T-cell (primary cell): Measurements from ENCODE around the gene ETNK2. TPM values are rescaled to one million over a fixed set of nuclear protein-coding genes. Genes with fewer than 3 reads are reported as not detected.
A peak's percentile ranks its signal among the peaks of the same experiment; 100 is the strongest.

Experiments
- ATAC-seq, 4 experiments: fragments of 200-7000 bp in 3 of 4; fragments of 150-1000 bp in 1 of 4; cut with Tn5 transposase; replicated peaks in 1 of 4; 1 replicate in 3 of 4; 2 replicates in 1 of 4; pipeline ENCODE4 v1.10.0; 2021; ENCODE audit warnings: moderate library complexity in 3 of 4, mild to moderate bottlenecking in 2 of 4, moderate number of reproducible peaks in 1 of 4
- CTCF ChIA-PET, 2 donors: fragments of 300-600 bp; sonication (Branson Sonifier 250); formaldehyde crosslinking; loops; one replicate each; lab custom pipeline; 2022; ENCODE audit warnings: antibody characterized with exemption in 2 of 2; lab: Charles Lee
- POLR2A ChIA-PET, 2 donors: fragments of 300-600 bp; sonication (Branson Sonifier 250); formaldehyde crosslinking; loops; one replicate each; lab custom pipeline; 2022; ENCODE audit warnings: antibody characterized with exemption in 2 of 2; lab: Charles Lee
- DNase-seq, 35 experiments: peaks; one replicate each; pipeline versions ENCODE4 v3.0.0 to v3.0.0-alpha.2; 2013 to 2023
- H3K27ac ChIP-seq: one replicate; pipeline ENCODE4 v1.5.1; 2013; ENCODE audit warnings: low read length
- H3K27me3 ChIP-seq, 2 experiments: replicated peaks in 1 of 2; 1 replicate in 1 of 2; 2 replicates in 1 of 2; pipeline versions ENCODE4 v1.6.1 to v1.7.0; 2013; ENCODE audit warnings: low read length in 1 of 2, mixed read lengths in 1 of 2; ENCODE audit not compliant: control insufficient read depth in 2 of 2, insufficient read depth in 2 of 2; ENCODE audit errors: extremely low read depth in 1 of 2
- H3K36me3 ChIP-seq, 2 donors: 1 replicate in 1 of 2; 2 replicates in 1 of 2; pipeline versions ENCODE4 v1.6.1 to v1.7.0; 2013; ENCODE audit warnings: low read length in 1 of 2; ENCODE audit not compliant: control insufficient read depth in 2 of 2, insufficient read depth in 1 of 2; ENCODE audit errors: extremely low read depth in 1 of 2
- H3K4me1 ChIP-seq, 2 experiments: 1 replicate in 1 of 2; 2 replicates in 1 of 2; pipeline versions ENCODE4 v1.6.1 to v1.7.0; 2013; ENCODE audit warnings: low read length in 2 of 2, mixed read lengths in 1 of 2; ENCODE audit not compliant: insufficient read depth in 2 of 2, control insufficient read depth in 1 of 2; ENCODE audit errors: extremely low read depth in 1 of 2
- H3K4me3 ChIP-seq, 2 donors: 1 replicate in 1 of 2; 2 replicates in 1 of 2; pipeline versions ENCODE4 v1.5.1 to v1.7.0; 2013; ENCODE audit warnings: mild to moderate bottlenecking in 2 of 2, low read length in 1 of 2, moderate library complexity in 1 of 2; ENCODE audit not compliant: control insufficient read depth in 1 of 2; ENCODE audit errors: extremely low read depth in 1 of 2
- H3K9me3 ChIP-seq: 2 replicates; pipeline ENCODE4 v1.7.0; 2013
- H3K27ac Mint-ChIP-seq, 2 donors: one replicate each; pipeline ENCODE4 v1.8.0; 2020 to 2021; ENCODE audit warnings: mild to moderate bottlenecking in 2 of 2, mixed read lengths in 2 of 2
- H3K27me3 Mint-ChIP-seq, 2 donors: one replicate each; pipeline ENCODE4 v1.8.0; 2021 to 2022; ENCODE audit warnings: mixed read lengths in 2 of 2
- H3K36me3 Mint-ChIP-seq: one replicate; pipeline ENCODE4 v1.8.0; 2021; ENCODE audit warnings: mixed read lengths
- H3K4me1 Mint-ChIP-seq, 3 donors: one replicate each; pipeline ENCODE4 v1.8.0; 2020 to 2022; ENCODE audit warnings: mixed read lengths in 3 of 3, mild to moderate bottlenecking in 1 of 3
- H3K4me3 Mint-ChIP-seq, 3 donors: one replicate each; pipeline ENCODE4 v1.8.0; 2020 to 2022; ENCODE audit warnings: mild to moderate bottlenecking in 3 of 3, mixed read lengths in 3 of 3, moderate library complexity in 3 of 3
- H3K9me3 Mint-ChIP-seq, 3 donors: one replicate each; pipeline ENCODE4 v1.8.0; 2020 to 2022; ENCODE audit warnings: mixed read lengths in 3 of 3
- WGBS: methylation state at CpG from one replicate; pipeline ENCODE4 v1.1.5; 2013; ENCODE audit warnings: missing lambda C conversion rate; ENCODE audit not compliant: insufficient coverage; 5-methylcytosine and 5-hydroxymethylcytosine counted together
- total RNA-seq, 35 experiments: library from RNA in 6 of 35; stranded (reverse) in 6 of 35; fragments of 120-200 nt in 1 of 35; gene quantifications; one replicate each; pipeline versions ENCODE4 v1.2.1 to v1.2.4 and lab custom pipeline; 2013 to 2026

Gene ETNK2
- total RNA-seq, 5 donors from 2014 or later (not counting 1 experiment from before 2014, with no cell fraction given) = 3.4 to 11.1 (median 4.2) TPM

GRCh38 chr1:204157962-204158361, 6.1 kb upstream of the ETNK2 start:
- WGBS = 37% methylated on average over 5 of the region's 6 CpGs
- Mint-ChIP-seq H3K4me3 (no peak overlapping the region), H3K27ac (no peak overlapping the region), H3K36me3 (no peaks in the 10 kb centered on the region), H3K9me3 (no peaks in the 10 kb centered on the region), H3K27me3 (peaks cover 3 to 19% of the 10 kb centered on the region in 2 donors), H3K4me1 (no peaks in the 10 kb centered on the region)
- H3K4me1 ChIP-seq = no peaks in the 10 kb centered on the region
- no peak for ATAC-seq
- ChIA-PET POLR2A (no interaction called here), CTCF (interaction anchor here in 1 of 2 donors (0.6 kb wide), 1 partner anchor 531 kb away, joined by 4 read pairs; the partner anchor contains the start of gene ATP2B4)
- no peaks in the 10 kb centered on the region for H3K36me3 ChIP-seq
- DNase-seq = no peak
- H3K27ac ChIP-seq = no peak overlapping the region
- peaks cover 0 to 46% of the 10 kb centered on the region in 2 experiments for H3K27me3 ChIP-seq
- no peak overlapping the region for H3K4me3 ChIP-seq
- no peaks in the 10 kb centered on the region for H3K9me3 ChIP-seq

GRCh38 chr1:204155881-204156280, 4.0 kb upstream of the ETNK2 start:
- ChIA-PET POLR2A (no interaction called here), CTCF (interaction anchor here in 1 of 2 donors (0.9 kb wide), 1 partner anchor 9 kb away, joined by 5 read pairs; no protein-coding TSS in a partner anchor)
- Histone ChIP-seq H3K9me3 (no peaks in the 10 kb centered on the region), H3K27me3 (peaks cover 0 to 46% of the 10 kb centered on the region in 2 experiments), H3K4me3 (no peak overlapping the region), H3K27ac (no peak overlapping the region), H3K4me1 (peaks cover 0 to 14% of the 10 kb centered on the region in 2 experiments), H3K36me3 (no peaks in the 10 kb centered on the region)
- Mint-ChIP-seq H3K4me1 (peaks cover 0 to 5% (median 5%) of the 10 kb centered on the region in 3 donors), H3K27ac (no peak overlapping the region), H3K9me3 (no peaks in the 10 kb centered on the region), H3K4me3 (no peak overlapping the region), H3K27me3 (peaks cover 0 to 14% of the 10 kb centered on the region in 2 donors), H3K36me3 (no peaks in the 10 kb centered on the region)
- DNase-seq (no peak), ATAC-seq (no peak)
- 73% methylated on average over 6 of the region's 10 CpGs for WGBS

GRCh38 chr1:204154568-204155255, 2.9 kb upstream of the ETNK2 start:
- H3K27me3 ChIP-seq = peaks cover 0 to 45% of the 10 kb centered on the region in 2 experiments
- H3K4me1 ChIP-seq = peaks cover 0 to 16% of the 10 kb centered on the region in 2 experiments
- Mint-ChIP-seq H3K36me3 (no peaks in the 10 kb centered on the region), H3K4me1 (peaks cover 0 to 14% (median 8%) of the 10 kb centered on the region in 3 donors), H3K27ac (peak overlapping the region in 1 of 2 donors; percentile 49), H3K9me3 (no peaks in the 10 kb centered on the region), H3K4me3 (no peak overlapping the region), H3K27me3 (peaks cover 0 to 13% of the 10 kb centered on the region in 2 donors)
- DNase-seq (no peak), ATAC-seq (no peak)
- H3K36me3 ChIP-seq = no peaks in the 10 kb centered on the region
- no peaks in the 10 kb centered on the region for H3K9me3 ChIP-seq
- no peak overlapping the region for H3K27ac ChIP-seq
- CTCF ChIA-PET = interaction anchor here in 1 of 2 donors (0.6 kb wide), 1 partner anchor 290 kb away, joined by 3 read pairs; no protein-coding TSS in a partner anchor
- POLR2A ChIA-PET = no interaction called here
- H3K4me3 ChIP-seq = no peak overlapping the region
- WGBS = 93% methylated on average over 10 of the region's 15 CpGs

GRCh38 chr1:204153667-204154066, 1.8 kb upstream of the ETNK2 start:
- 80% methylated on average over 3 of the region's 5 CpGs for WGBS
- H3K4me3 ChIP-seq = no peak overlapping the region
- DNase-seq (no peak), ATAC-seq (no peak)
- Mint-ChIP-seq H3K27me3 (peaks cover 0 to 13% of the 10 kb centered on the region in 2 donors), H3K4me3 (peak overlapping the region in 1 of 3 donors; percentile 57), H3K36me3 (no peaks in the 10 kb centered on the region), H3K4me1 (peaks cover 0 to 14% (median 8%) of the 10 kb centered on the region in 3 donors), H3K9me3 (no peaks in the 10 kb centered on the region), H3K27ac (no peak overlapping the region)
- ChIA-PET POLR2A (no interaction called here), CTCF (no interaction called here)
- peaks cover 0 to 45% of the 10 kb centered on the region in 2 experiments for H3K27me3 ChIP-seq
- no peaks in the 10 kb centered on the region for H3K9me3 ChIP-seq
- peaks cover 0 to 16% of the 10 kb centered on the region in 2 experiments for H3K4me1 ChIP-seq
- H3K36me3 ChIP-seq = no peaks in the 10 kb centered on the region
- no peak overlapping the region for H3K27ac ChIP-seq

GRCh38 chr1:204152310-204153044, 633 bp upstream of the ETNK2 start:
- peaks cover 0 to 45% of the 10 kb centered on the region in 2 experiments for H3K27me3 ChIP-seq
- H3K9me3 ChIP-seq = no peaks in the 10 kb centered on the region
- Mint-ChIP-seq H3K9me3 (no peaks in the 10 kb centered on the region), H3K4me1 (peaks cover 0 to 14% (median 8%) of the 10 kb centered on the region in 3 donors), H3K36me3 (no peaks in the 10 kb centered on the region), H3K27me3 (peaks cover 0 to 13% of the 10 kb centered on the region in 2 donors), H3K27ac (no peak overlapping the region), H3K4me3 (peak overlapping the region; percentile 57 to 75 (median 64))
- H3K4me3 ChIP-seq = peak overlapping the region; percentile 29 to 55
- POLR2A ChIA-PET = interaction anchor here in 1 of 2 donors (0.6 kb wide), 3 partner anchors 37 to 417 kb away, joined by 3 to 4 read pairs (median 3); no protein-coding TSS in a partner anchor
- H3K27ac ChIP-seq = no peak overlapping the region
- H3K36me3 ChIP-seq = no peaks in the 10 kb centered on the region
- 49% methylated on average over 17 of the region's 25 CpGs for WGBS
- peak in 4 of 35 experiments; percentile 5 to 13 (median 8) for DNase-seq
- peak in 1 of 4 experiments; percentile 3 for ATAC-seq
- peaks cover 0 to 16% of the 10 kb centered on the region in 2 experiments for H3K4me1 ChIP-seq
- CTCF ChIA-PET = interaction anchor here in 1 of 2 donors (0.6 kb wide), 1 partner anchor 304 kb away, joined by 3 read pairs; no protein-coding TSS in a partner anchor
